ENCODE data around the gene ZBTB46.
"Not testable (repeated sequence)": the region's sequence is repeated elsewhere in the genome, so short reads cannot be mapped to it uniquely, and the experiment has no call there.

ZBTB46 gene

GRCh38 chr20:63778857-63779256 lies 52.2 kb downstream of the ZBTB46 start:
- no peak overlapping the region for H2AFZ ChIP-seq (ENCODE audit: low read depth)
- peaks cover 36% of the 10 kb centered on the region for H3K27me3 ChIP-seq (ENCODE audit: insufficient read depth, low read depth)
- no peak overlapping the region for H3K27ac ChIP-seq
- H3K36me3 ChIP-seq (ENCODE audit: insufficient read depth): no peaks in the 10 kb centered on the region
- H3K4me2 ChIP-seq: no peak overlapping the region
- H3K4me3 ChIP-seq (IDR thresholded peaks at IDR 0.05; ENCODE audit: insufficient read depth, low read depth, low read length): no peak overlapping the region
- H3K4me1 ChIP-seq (ENCODE audit: low read depth, poor library complexity, severe bottlenecking): peaks cover 8% of the 10 kb centered on the region
- no peaks in the 10 kb centered on the region for H3K79me2 ChIP-seq (ENCODE audit: insufficient read depth, low read depth)
- TF ChIP-seq CTCF (conservative IDR thresholded peaks at IDR 0.05; ENCODE audit: low read depth, low read length): no peak
- no peaks in the 10 kb centered on the region for H4K20me1 ChIP-seq (ENCODE audit: insufficient read depth)
- H3K9ac ChIP-seq: no peak overlapping the region

DNA sequence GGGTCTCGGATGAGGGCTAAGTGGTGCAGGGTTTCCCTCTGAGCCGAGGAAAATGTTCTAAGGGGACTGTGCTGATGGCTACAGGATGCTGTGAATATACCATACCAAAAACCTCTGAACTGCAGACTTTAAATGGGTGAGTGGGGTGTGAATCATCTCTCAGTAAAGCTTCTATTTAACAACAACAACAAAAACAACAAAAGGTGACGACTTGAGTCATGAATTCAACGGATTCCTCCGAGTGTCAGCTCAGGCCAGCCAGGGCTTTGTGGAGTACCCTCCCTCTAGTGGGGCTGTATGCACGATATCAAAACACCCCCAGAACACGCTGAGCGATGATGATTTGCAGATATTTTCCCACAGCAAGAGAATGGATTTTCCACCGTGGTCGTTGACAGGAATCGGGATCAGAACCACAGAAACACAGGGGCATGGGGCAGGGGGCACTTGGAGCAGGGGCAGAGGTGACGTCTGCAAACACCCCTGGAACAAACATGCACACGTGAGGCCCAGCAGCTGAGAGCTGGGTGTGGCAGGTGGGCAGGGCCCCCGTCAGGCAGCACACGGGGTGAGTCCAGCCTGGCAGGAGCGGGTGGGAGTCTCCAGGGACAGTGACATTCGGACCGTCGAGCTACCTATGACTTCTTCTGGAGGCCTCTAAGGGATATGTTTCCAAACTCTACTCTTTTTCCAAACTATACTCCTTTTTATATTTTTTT lies 52.9 kb downstream of the ZBTB46 start:
- peaks cover 8% of the 10 kb centered on the region for H3K4me1 ChIP-seq (ENCODE audit: low read depth, poor library complexity, severe bottlenecking)
- no peak for TF ChIP-seq CTCF (conservative IDR thresholded peaks at IDR 0.05; ENCODE audit: low read depth, low read length)
- no peak overlapping the region for H3K9ac ChIP-seq
- H2AFZ ChIP-seq (ENCODE audit: low read depth): no peak overlapping the region
- H3K36me3 ChIP-seq (ENCODE audit: insufficient read depth): no peaks in the 10 kb centered on the region
- H3K4me2 ChIP-seq: no peak overlapping the region
- H3K27me3 ChIP-seq (ENCODE audit: insufficient read depth, low read depth): peaks cover 42% of the 10 kb centered on the region
- H3K4me3 ChIP-seq (IDR thresholded peaks at IDR 0.05; ENCODE audit: insufficient read depth, low read depth, low read length): no peak overlapping the region
- H3K79me2 ChIP-seq (ENCODE audit: insufficient read depth, low read depth): no peaks in the 10 kb centered on the region
- H3K27ac ChIP-seq: no peak overlapping the region
- no peaks in the 10 kb centered on the region for H4K20me1 ChIP-seq (ENCODE audit: insufficient read depth)

GRCh38 chr20:63777614-63778013 lies 53.5 kb downstream of the ZBTB46 start:
- Histone ChIP-seq H3K36me3 (ENCODE audit: insufficient read depth) (no peaks in the 10 kb centered on the region), H3K4me1 (ENCODE audit: low read depth, poor library complexity, severe bottlenecking) (peaks cover 8% of the 10 kb centered on the region), H3K4me2 (no peak overlapping the region), H3K27ac (no peak overlapping the region), H3K9ac (no peak overlapping the region), H4K20me1 (ENCODE audit: insufficient read depth) (no peaks in the 10 kb centered on the region), H2AFZ (ENCODE audit: low read depth) (no peak overlapping the region), H3K4me3 (IDR thresholded peaks at IDR 0.05; ENCODE audit: insufficient read depth, low read depth, low read length) (no peak overlapping the region), H3K79me2 (ENCODE audit: insufficient read depth, low read depth) (no peaks in the 10 kb centered on the region), H3K27me3 (ENCODE audit: insufficient read depth, low read depth) (peaks cover 46% of the 10 kb centered on the region)
- TF ChIP-seq CTCF (conservative IDR thresholded peaks at IDR 0.05; ENCODE audit: low read depth, low read length): no peak

- H4K20me1 ChIP-seq (ENCODE audit: insufficient read depth); H3K27ac ChIP-seq; H3K4me1 ChIP-seq (ENCODE audit: low read depth, poor library complexity, severe bottlenecking); H3K4me3 ChIP-seq (IDR thresholded peaks at IDR 0.05; ENCODE audit: insufficient read depth, low read depth, low read length); H3K9ac ChIP-seq; H3K36me3 ChIP-seq (ENCODE audit: insufficient read depth); H3K4me2 ChIP-seq; H3K79me2 ChIP-seq (ENCODE audit: insufficient read depth, low read depth); H2AFZ ChIP-seq (ENCODE audit: low read depth): not testable (repeated sequence)
- H3K27me3 ChIP-seq (ENCODE audit: insufficient read depth, low read depth): peaks cover 47% of the 10 kb centered on the region; the same call in 1 of the 2 replicates
These were observed 54.2 kb downstream of the ZBTB46 start for GRCh38 chr20:63776875-63777274.

All from KMS-11 (cell line).